K562 (cell line): ENCODE results near the gene PKLR. TPM values are rescaled to one million over a fixed set of nuclear protein-coding genes. Genes with fewer than 3 reads are reported as not detected.
A peak's percentile ranks its signal among the peaks of the same experiment; 100 is the strongest.

Experiments used
- ATAC-seq: fragments of 200-7000 bp; cut with Tn5 transposase; 3 replicates; pipeline ENCODE4 v1.9.1; 2020; ENCODE audit warnings: moderate library complexity
- BruUV-seq: library from RNA; stranded (reverse); fragments of 400-500 nt; replicated peaks from 2 replicates; lab custom pipeline; 2021; lab: Mats Ljungman, UMichigan
- CTCF ChIA-PET: fragments of 300-600 bp; formaldehyde crosslinking; extraction: SDS; loops from one replicate; lab custom pipeline; 2021; ENCODE audit warnings: low intra/inter-chr PET ratio; lab: Yijun Ruan, JAX
- POLR2A ChIA-PET: fragments of 300-600, 350-650 bp; sonication (Branson Sonifier 250); formaldehyde crosslinking; extraction: SDS; loops from one replicate; lab custom pipeline; 2021; ENCODE audit warnings: antibody characterized with exemption, inconsistent platforms; lab: Yijun Ruan, JAX
- DNase-seq, 4 experiments: peaks; one replicate each; pipeline versions ENCODE4 v3.0.0 to v3.0.0-alpha.2; 2011 to 2018; ENCODE audit warnings: low spot score in 3 of 4, mixed read lengths in 3 of 4; ENCODE audit errors: extremely low read depth in 1 of 4
- FAIRE-seq: peaks from 2 replicates; lab custom pipeline; 2011; peaks lifted over from hg19 to GRCh38; lab: Jason Lieb, UNC
- H2AFZ ChIP-seq: 2 replicates; pipeline ENCODE4 v1.6.0; 2011; ENCODE audit warnings: low read depth, low read length, control low read depth, inconsistent platforms
- H3K27ac ChIP-seq: fragments of 200-600 bp; 3 replicates; pipeline ENCODE4 v1.8.0; 2011; ENCODE audit warnings: low read depth, mild to moderate bottlenecking, control low read depth, inconsistent platforms, low read length, moderate library complexity, mixed read lengths; ENCODE audit errors: extremely low read depth
- H3K27me3 ChIP-seq, 2 experiments: fragments of 300-600 bp in 1 of 2; 2 replicates in 1 of 2; 3 replicates in 1 of 2; pipeline versions ENCODE4 v1.6.0 to v1.8.0; 2011; ENCODE audit warnings: inconsistent platforms in 2 of 2, low read length in 2 of 2, mild to moderate bottlenecking in 1 of 2, mixed read lengths in 1 of 2, moderate library complexity in 1 of 2; ENCODE audit not compliant: control insufficient read depth in 2 of 2, insufficient read depth in 2 of 2
- H3K36me3 ChIP-seq: fragments of 300-600 bp; 3 replicates; pipeline ENCODE4 v1.8.0; 2011; ENCODE audit warnings: mild to moderate bottlenecking, low read length, inconsistent platforms; ENCODE audit not compliant: control insufficient read depth, insufficient read depth
- H3K4me1 ChIP-seq, 2 experiments: fragments of 200-600 bp in 1 of 2; replicated peaks in 1 of 2; 2 replicates in 1 of 2; 3 replicates in 1 of 2; pipeline versions ENCODE4 v1.5.1 to v1.8.0; 2011; ENCODE audit warnings: inconsistent platforms in 2 of 2, low read length in 2 of 2, mild to moderate bottlenecking in 1 of 2, mixed read lengths in 1 of 2, moderate library complexity in 1 of 2; ENCODE audit not compliant: control insufficient read depth in 2 of 2, insufficient read depth in 2 of 2
- H3K4me2 ChIP-seq: 2 replicates; pipeline ENCODE4 v1.6.1; 2011; ENCODE audit warnings: low read length, control low read depth, inconsistent platforms, mixed read lengths; ENCODE audit not compliant: insufficient read depth
- H3K4me3 ChIP-seq: fragments of 200-600 bp; sonication (generic), shearing (Covaris generic); 2 replicates; pipeline ENCODE4 v1.5.1; 2016; ENCODE audit warnings: control low read depth, inconsistent platforms
- H3K79me2 ChIP-seq: fragments of 200-600 bp; 3 replicates; pipeline ENCODE4 v1.8.0; 2011; ENCODE audit warnings: low read length, inconsistent platforms; ENCODE audit not compliant: control insufficient read depth, insufficient read depth
- H3K9ac ChIP-seq, 2 experiments: 2 replicates each; pipeline versions ENCODE4 v1.6.0 to v1.6.1; 2011; ENCODE audit warnings: low read depth in 2 of 2, low read length in 2 of 2, control low read depth in 1 of 2, inconsistent platforms in 1 of 2, mild to moderate bottlenecking in 1 of 2, mixed read lengths in 1 of 2; ENCODE audit not compliant: insufficient read depth in 1 of 2
- H3K9me1 ChIP-seq: one replicate; pipeline ENCODE4 v1.6.0; 2011; ENCODE audit warnings: inconsistent platforms, mild to moderate bottlenecking, low read length, moderate library complexity; ENCODE audit not compliant: control insufficient read depth, insufficient read depth
- H3K9me3 ChIP-seq: replicated peaks from 2 replicates; pipeline ENCODE4 v1.5.1; 2011; ENCODE audit warnings: low read depth, low read length, inconsistent platforms; ENCODE audit not compliant: control insufficient read depth, insufficient read depth
- H4K20me1 ChIP-seq: replicated peaks from 2 replicates; pipeline ENCODE4 v1.6.1; 2011; ENCODE audit warnings: low read length, inconsistent platforms, mixed read lengths; ENCODE audit not compliant: control insufficient read depth, insufficient read depth
- AFF1 ChIP-seq, 2 experiments: fragments of 450-650 bp; IDR thresholded peaks; 2 replicates each; pipeline ENCODE4 v1.6.1; 2018; ENCODE audit warnings: mild to moderate bottlenecking in 2 of 2, low read depth in 1 of 2; ENCODE audit not compliant: partially characterized antibody in 2 of 2
- ARID1B ChIP-seq: fragments of 450-650 bp; IDR thresholded peaks from 2 replicates; pipeline ENCODE4 v1.6.1; 2016; ENCODE audit warnings: antibody characterized with exemption, mild to moderate bottlenecking, inconsistent platforms
- E2F5 ChIP-seq: sonication (generic); formaldehyde crosslinking; IDR thresholded peaks from 2 replicates; pipeline ENCODE4 v1.8.0; 2022; ENCODE audit warnings: mild to moderate bottlenecking, missing genetic modification reagents
- GABPA ChIP-seq: fragments of 200-800 bp; sonication (Bioruptor generic); conservative IDR thresholded peaks from 2 replicates; pipeline ENCODE4 v1.6.1; 2016; ENCODE audit warnings: low read depth, missing genetic modification characterization, missing compliant biosample characterization
- HDAC1 ChIP-seq, 2 experiments: fragments of 450-650 bp; IDR thresholded peaks; 2 replicates each; pipeline ENCODE4 v1.6.1; 2016 to 2017; ENCODE audit warnings: inconsistent platforms in 1 of 2, mild to moderate bottlenecking in 1 of 2, moderate library complexity in 1 of 2
- MEF2A ChIP-seq: IDR thresholded peaks from 2 replicates; pipeline ENCODE4 v1.6.1; 2011; ENCODE audit warnings: low read depth, mild to moderate bottlenecking, low read length, moderate library complexity; ENCODE audit not compliant: control insufficient read depth
- RAD51 ChIP-seq: fragments of 450-650 bp; IDR thresholded peaks from 2 replicates; pipeline ENCODE4 v1.7.1; 2016; ENCODE audit warnings: low read depth, mild to moderate bottlenecking, borderline replicate concordance
- TCF3 ChIP-seq: sonication (generic); formaldehyde crosslinking; IDR thresholded peaks from 2 replicates; pipeline ENCODE4 v1.4.0; 2020; ENCODE audit warnings: mild to moderate bottlenecking, missing genetic modification reagents
- TCF7 ChIP-seq: sonication (generic); IDR thresholded peaks from 2 replicates; pipeline ENCODE4 v1.6.1; 2016; ENCODE audit warnings: antibody characterized with exemption, borderline replicate concordance
- TOE1 ChIP-seq, 2 experiments: fragments of 450-650 bp in 1 of 2; sonication (generic) in 1 of 2; formaldehyde crosslinking in 1 of 2; IDR thresholded peaks; 2 replicates each; pipeline versions ENCODE4 v1.7.1 to v1.8.0; 2016 to 2022; ENCODE audit warnings: borderline replicate concordance in 2 of 2, mild to moderate bottlenecking in 2 of 2, antibody characterized with exemption in 1 of 2, inconsistent platforms in 1 of 2, low read depth in 1 of 2, missing genetic modification reagents in 1 of 2, moderate library complexity in 1 of 2
- YY1 ChIP-seq, 3 experiments: IDR thresholded peaks; 2 replicates each; pipeline ENCODE4 v1.6.1; 2011; ENCODE audit warnings: low read length in 2 of 3, mild to moderate bottlenecking in 2 of 3, moderate library complexity in 2 of 3, borderline replicate concordance in 1 of 3, control low read depth in 1 of 3, low read depth in 1 of 3; ENCODE audit not compliant: insufficient read depth in 3 of 3, insufficient replicate concordance in 2 of 3, control insufficient read depth in 1 of 3, insufficient read length in 1 of 3; ENCODE audit errors: extremely low read depth in 1 of 3
- ZNF436 ChIP-seq: fragments of 250-450, 450-650 bp; sonication (Bioruptor Pico); formaldehyde crosslinking; IDR thresholded peaks from 2 replicates; pipeline ENCODE4 v1.7.0; 2020; ENCODE audit warnings: mild to moderate bottlenecking
- WGBS: fragments of 100-300 bp; shearing (Covaris generic); methylation state at CpG from one replicate; pipeline ENCODE4 v1.1.6; 2016; ENCODE audit warnings: low coverage, mixed read lengths; ENCODE audit not compliant: insufficient coverage; ENCODE audit errors: missing lambda C conversion rate; 5-methylcytosine and 5-hydroxymethylcytosine counted together
- in situ Hi-C: fragments of 300-500 bp; cut with MboI; formaldehyde crosslinking; loops from 4 replicates; pipeline ENCODE4 v1.15.0; 2018; ENCODE audit warnings: inconsistent platforms, mixed read lengths
- intact Hi-C: fragments of 100-400 bp; cut with micrococcal nuclease; formaldehyde crosslinking; loops from 2 replicates; pipeline ENCODE4 v1.14.2; 2022
- polyA plus RNA-seq, 8 experiments: library from polyadenylated mRNA; depleted of rRNA in 4 of 8; stranded (reverse) in 5 of 8; unstranded in 3 of 8; fragments of >200 nt; fragmentation: Nextera tagmentation in 2 of 8; fragmentation: Illumina TruSeq in 1 of 8; extraction: Ambion mirVana in 2 of 8; extraction: Trizol in 1 of 8; gene quantifications; 2 replicates each; pipeline versions ENCODE4 v1.2.1 to v1.2.3, GENCODE V29; 2011 to 2014; ENCODE audit warnings: inconsistent platforms in 1 of 8, missing spikeins in 1 of 8
- total RNA-seq, 7 experiments: library from RNA; depleted of rRNA in 6 of 7; stranded (reverse); fragments of >200 nt in 6 of 7; fragmentation: Illumina TruSeq in 2 of 7; extraction: Trizol in 2 of 7; gene quantifications; 2 replicates each; pipeline versions ENCODE4 v1.2.1 to v1.2.3, GENCODE V29; 2011 to 2021; ENCODE audit warnings: low replicate concordance in 1 of 7
- TF ChIP-seq, protein P1 (sequence below): sonication (generic); formaldehyde crosslinking; IDR thresholded peaks from 2 replicates; pipeline ENCODE4 v1.5.0; 2020; ENCODE audit warnings: missing genetic modification reagents

PKLR gene
- total and polyA plus RNA-seq, 9 of the 15 experiments (the other 6 are each of a cell fraction or from before 2014, with no cell fraction given), result 10.7 to 78.4 (median 38.2) TPM

- FAIRE-seq (peak; percentile 82), ATAC-seq (peak; percentile 33), DNase-seq (peak; percentile 76 to 85 (median 78))
- H3K4me2 ChIP-seq, result peak overlapping the region; percentile 57
- peak overlapping the region; percentile 33 for H3K4me3 ChIP-seq
- peak overlapping the region; percentile 5; the same call in 1 of the 3 replicates for H3K27ac ChIP-seq
- no peaks in the 10 kb centered on the region for H3K9me1 ChIP-seq
- H2AFZ ChIP-seq, result peak overlapping the region; percentile 80
- H3K4me1 ChIP-seq, result peaks cover 17 to 19% of the 10 kb centered on the region in 2 experiments
- ChIA-PET CTCF (interaction anchor here (0.6 to 0.9 kb wide), 2 partner anchors 15 to 19 kb away, joined by 3 read pairs; no protein-coding TSS in a partner anchor), POLR2A (interaction anchor here (0.6 to 1.1 kb wide), 3 partner anchors 15 to 593 kb away, joined by 4 read pairs; partner anchors contain the start of gene ENTREP3)
- H3K9ac ChIP-seq, result peak overlapping the region in 1 of 2 experiments; percentile 17; a peak in 2 of 4 replicates
- in situ Hi-C loops (no loop called here), intact Hi-C loops (no loop called here)
- H3K36me3 ChIP-seq, result peaks cover 9% of the 10 kb centered on the region; the same call in 1 of the 3 replicates
- H3K9me3 ChIP-seq, result no peaks in the 10 kb centered on the region
- no TSS peak for BruUV-seq
- H3K27me3 ChIP-seq, result no peaks in the 10 kb centered on the region
- no peaks in the 10 kb centered on the region for H4K20me1 ChIP-seq
- 4% methylated on average over 4 of the region's 4 CpGs for WGBS
- peaks cover 14% of the 10 kb centered on the region; the same call in 2 of the 3 replicates for H3K79me2 ChIP-seq
- TF ChIP-seq HDAC1 (IDR thresholded peaks at IDR 0.05) (peak in 1 of 2 experiments; percentile 96; a peak in 2 of 4 replicates), TCF3 (CRISPR knock-in tag) (no peak), YY1 (IDR thresholded peaks at IDR 0.05; ENCODE audit: borderline replicate concordance in 1 of 3, control insufficient read depth in 1 of 3, extremely low read depth in 1 of 3, insufficient read depth in 3 of 3, insufficient read length in 1 of 3, insufficient replicate concordance in 2 of 3, low read depth in 1 of 3, low read length in 2 of 3) (peak; percentile 88 to 99 (median 98)), RAD51 (peak; percentile 99), MEF2A (peak; percentile 70), ARID1B (no peak), E2F5 (no peak), ZNF436 (CRISPR knock-in tag) (no peak), TCF7 (no peak), TOE1 (IDR thresholded peaks at IDR 0.05; ENCODE audit: borderline replicate concordance) (peak; percentile 98), TOE1 (CRISPR knock-in tag; IDR thresholded peaks at IDR 0.05; ENCODE audit: borderline replicate concordance, low read depth) (no peak), GABPA (tag) (peak; percentile 73), AFF1 (IDR thresholded peaks at IDR 0.05; ENCODE audit: low read depth in 1 of 2, partially characterized antibody in 2 of 2) (peak in 1 of 2 experiments; percentile 68)
- TF ChIP-seq, protein P1, sequence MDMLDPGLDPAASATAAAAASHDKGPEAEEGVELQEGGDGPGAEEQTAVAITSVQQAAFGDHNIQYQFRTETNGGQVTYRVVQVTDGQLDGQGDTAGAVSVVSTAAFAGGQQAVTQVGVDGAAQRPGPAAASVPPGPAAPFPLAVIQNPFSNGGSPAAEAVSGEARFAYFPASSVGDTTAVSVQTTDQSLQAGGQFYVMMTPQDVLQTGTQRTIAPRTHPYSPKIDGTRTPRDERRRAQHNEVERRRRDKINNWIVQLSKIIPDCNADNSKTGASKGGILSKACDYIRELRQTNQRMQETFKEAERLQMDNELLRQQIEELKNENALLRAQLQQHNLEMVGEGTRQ (CRISPR knock-in tag), result peak; percentile 100
Observed at GRCh38 chr1:155241069-155241679, 60.1 kb downstream of the PKLR start.
